ENCODE measurements around the gene BORA.
"Not testable (repeated sequence)": the region's sequence is repeated elsewhere in the genome, so short reads cannot be mapped to it uniquely, and the experiment has no call there.

The BORA gene

GRCh38 chr13:72774019-72774418 is 46.3 kb downstream of the BORA start:
- no peak for DNase-seq

GRCh38 chr13:72781451-72782439 is 54.0 kb downstream of the BORA start, which contains the start of the genes DIS3 and PIBF1:
Gene DIS3, minus strand, starts transcription at chr13:72781900. Its CDS starts 68 bp downstream, at chr13:72781832.
Gene PIBF1, plus strand, starts transcription at chr13:72782133. Its CDS starts 1,337 bp downstream, at chr13:72783470.
- DNase-seq, result peak; percentile 85 to 91 (median 90)

DNA sequence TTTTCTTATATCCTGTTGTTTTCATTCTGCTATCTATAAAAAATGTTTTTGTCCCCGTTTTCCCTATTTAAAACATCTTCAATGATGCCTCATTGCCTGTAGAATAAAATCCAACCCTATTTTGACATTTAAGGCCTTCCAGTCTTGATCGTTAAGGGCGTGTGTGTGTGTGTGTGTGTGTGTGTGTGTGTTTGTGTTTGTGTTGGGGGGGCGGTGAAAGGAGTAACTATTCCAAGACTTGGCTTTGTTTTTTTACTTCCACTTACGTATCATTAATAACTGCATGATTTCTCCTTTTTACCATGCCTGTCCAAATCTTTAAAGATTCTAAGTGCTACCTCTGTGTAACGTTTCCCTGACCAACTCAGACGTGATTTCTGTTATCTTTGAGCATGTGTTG is 55.0 kb downstream of the BORA start:
- DNase-seq, result no peak

- not testable (repeated sequence) for DNase-seq
Observed at GRCh38 chr13:72784679-72785078, 57.0 kb downstream of the BORA start.

GRCh38 chr13:72788831-72789230 is 61.1 kb downstream of the BORA start:
- DNase-seq, result no peak

DNA sequence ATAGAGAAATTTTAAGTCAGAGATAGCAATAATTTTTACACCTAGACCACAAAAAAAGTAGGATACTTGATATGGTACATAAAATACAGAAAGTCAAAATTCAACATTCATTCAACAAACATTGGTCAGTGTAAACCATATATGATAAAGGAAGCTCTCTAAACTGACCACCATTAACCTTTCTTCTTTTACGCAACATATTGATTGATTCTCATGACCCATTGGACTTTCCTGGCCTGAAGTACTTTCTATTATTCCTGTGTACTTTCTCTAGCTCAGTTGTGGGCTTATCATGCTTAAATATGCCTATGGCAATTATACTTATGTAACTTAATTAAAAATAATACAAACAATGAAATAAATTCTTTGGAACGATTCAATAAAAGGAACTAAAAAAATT is 64.9 kb downstream of the BORA start:
- DNase-seq, result no peak

DNA sequence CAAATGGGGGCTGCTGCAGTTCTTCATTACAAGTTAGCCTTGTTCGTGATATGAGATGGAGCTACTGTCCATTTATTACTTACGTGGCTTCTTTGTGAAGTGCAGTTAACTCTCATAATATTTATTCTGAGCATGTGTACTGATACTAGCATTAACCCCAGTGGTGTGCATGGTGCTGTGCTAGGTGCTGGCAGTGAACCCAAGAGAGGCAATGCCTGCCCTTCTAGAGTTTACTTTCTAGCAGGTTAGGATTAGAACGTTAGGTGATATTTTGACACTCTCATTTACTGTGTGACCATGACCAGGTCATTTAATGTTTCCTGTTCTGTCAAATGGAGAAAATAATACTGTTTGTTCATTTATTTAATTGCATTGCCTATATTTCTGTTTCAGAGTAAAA is 71.1 kb downstream of the BORA start:
- DNase-seq, result no peak

- DNase-seq, result no peak
Observed at GRCh38 chr13:72804301-72804700, 76.6 kb downstream of the BORA start.
